Measurements from ENCODE around the gene DNLZ.

The DNLZ gene

GRCh38 chr9:136377341-136378169 is 14.0 kb upstream of the DNLZ start:
- DNase-seq (ENCODE audit: low read depth in 2 of 3, low spot score in 1 of 3), result no peak

DNA sequence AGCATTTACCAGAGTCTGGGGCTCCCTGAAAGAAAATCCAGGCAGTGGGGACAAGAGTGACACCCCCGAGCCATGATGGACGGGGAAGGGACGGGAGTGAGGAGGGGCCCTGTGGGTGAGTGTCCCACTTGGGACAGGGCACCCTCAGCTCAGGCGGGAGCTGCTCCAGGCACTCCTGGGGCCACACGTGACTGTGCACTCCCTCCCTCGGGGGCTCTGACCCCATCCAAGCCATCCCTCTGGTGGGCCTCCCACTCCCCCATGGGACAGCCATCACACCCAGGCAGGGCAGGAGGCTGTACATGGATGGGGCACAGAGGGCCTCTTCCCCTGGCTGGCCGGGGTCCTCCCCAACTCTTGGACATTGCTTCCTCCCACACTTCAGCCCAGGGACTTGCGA is 12.9 kb upstream of the DNLZ start:
- no peak for DNase-seq (ENCODE audit: low read depth in 2 of 3, low spot score in 1 of 3)

DNA sequence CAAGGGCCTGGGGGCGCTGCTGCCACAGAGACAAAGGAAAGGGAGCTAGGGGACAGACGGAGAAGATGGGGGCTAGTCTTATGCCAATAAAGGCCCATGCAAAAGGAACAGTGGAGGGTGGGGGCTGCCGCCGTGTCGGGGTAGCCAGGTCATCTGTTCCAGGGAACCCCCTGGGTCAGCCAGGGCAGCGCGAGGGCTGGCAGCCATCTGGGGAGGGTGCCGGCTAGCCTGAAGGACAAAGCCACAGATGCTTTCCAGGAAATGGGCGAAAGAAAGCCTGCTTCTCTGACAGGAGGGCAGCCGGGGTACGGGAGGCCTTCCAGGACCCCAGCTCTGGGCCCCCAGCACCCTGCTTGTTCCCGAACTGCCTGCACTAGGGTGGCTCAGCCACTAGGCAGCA is 11.6 kb upstream of the DNLZ start:
- no peak for DNase-seq (ENCODE audit: low read depth in 2 of 3, low spot score in 1 of 3)

DNA sequence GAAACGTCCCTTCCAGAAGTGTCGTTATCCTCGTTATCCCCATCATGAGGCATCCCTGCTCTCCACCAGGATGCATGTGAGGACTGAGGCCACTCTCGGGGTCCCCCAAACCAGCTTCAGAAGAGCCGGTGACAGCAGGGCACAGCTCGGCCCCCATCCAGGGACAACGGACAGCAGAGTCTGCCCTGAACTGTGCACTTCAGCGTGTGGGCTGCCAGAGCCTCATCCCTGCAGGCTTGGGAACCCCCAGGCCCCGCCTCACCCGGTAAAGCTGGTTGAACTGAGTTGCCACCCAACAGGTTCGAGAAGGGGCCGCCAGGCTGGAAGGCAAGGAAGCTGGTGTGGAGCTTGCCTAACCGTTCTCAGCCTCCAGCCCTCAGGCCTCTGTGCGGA is 10.6 kb upstream of the DNLZ start:
- DNase-seq (ENCODE audit: low read depth in 2 of 3, low spot score in 1 of 3), result no peak

DNA sequence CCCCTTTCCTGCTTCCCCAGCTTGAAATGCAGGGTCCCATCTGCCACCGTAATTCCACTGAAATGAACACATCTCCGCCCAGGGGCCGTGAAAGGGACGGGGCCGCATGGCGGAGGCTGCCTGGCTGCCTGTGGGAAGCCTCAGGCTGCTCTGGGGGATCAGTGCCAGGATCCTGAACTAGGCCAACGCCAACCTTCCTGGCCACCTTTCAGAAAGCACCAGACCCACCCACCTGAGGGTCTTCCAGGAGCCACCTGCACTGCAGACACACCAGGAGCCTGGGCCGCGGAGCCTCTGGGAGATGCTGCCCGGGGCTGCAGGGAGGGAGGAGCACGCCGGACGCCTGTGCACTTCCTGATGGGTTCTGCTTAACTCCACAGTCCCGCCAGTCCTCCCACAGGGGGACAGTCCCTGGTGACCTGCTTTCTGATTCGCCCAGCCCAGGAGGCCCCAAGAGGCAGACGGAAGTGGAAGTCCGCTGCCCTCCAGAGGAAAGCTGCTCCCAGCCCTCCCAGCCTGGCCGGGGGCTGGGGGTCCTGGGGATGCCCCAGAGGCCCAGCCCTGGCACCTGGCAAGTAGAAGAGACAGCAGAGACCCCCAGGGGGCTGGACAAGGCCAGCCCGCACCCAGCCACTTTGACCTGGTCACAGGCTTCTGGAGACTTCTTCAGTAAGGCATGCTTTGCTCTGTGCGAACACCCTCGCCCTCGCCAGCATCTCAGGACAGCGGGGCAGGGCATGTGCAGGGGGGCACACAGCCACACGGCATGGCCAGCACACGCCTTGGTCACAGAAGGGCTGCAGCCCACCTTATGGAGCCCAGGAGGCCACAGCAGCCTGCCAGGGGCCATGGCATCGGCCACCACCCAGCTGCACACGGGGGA is 10.0 kb upstream of the DNLZ start, which contains the start of gene CARD9:
CARD9 (minus strand) TSS at position 370 of the 883 bp plus-strand sequence. CDS start 1,591 bp downstream, outside the sequence.
- DNase-seq (ENCODE audit: low read depth in 2 of 3, low spot score in 1 of 3), result no peak

DNA sequence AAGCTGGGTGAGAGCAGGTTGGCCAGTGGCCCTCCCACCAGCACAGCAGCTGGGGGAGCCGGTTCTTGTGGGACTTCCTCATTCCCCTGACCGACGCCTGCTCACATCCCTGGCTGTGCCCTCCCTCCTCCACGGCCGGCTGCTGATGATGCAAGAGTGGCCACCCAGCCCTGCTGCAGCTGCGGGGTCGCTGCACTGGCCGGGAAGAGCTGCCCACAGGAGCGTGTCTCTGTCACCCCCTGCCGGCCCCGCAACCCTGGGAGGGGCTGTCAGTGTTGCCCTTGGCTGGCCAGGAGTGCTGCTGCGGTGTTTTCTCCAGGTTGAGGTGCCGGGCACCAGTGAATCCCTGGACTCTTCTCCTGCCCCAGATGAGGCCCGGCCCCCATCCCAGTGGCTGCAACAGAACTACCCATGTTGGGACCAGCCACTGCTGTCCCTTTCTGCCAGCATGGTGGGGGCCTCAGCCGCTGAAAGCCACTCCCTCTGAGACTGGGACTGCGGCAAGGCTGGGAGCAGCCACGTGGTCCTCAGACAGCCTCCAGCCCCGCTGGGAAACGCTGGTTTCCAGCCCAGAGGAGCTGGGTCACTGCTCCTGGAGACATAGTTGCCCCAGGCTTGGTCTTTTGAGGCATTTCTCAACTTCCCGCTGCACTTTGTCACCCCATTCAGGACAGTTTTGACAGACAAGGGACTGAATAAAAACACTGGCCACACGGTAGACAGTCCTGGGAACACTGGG is 9.2 kb upstream of the DNLZ start:
- DNase-seq (ENCODE audit: low read depth in 2 of 3, low spot score in 1 of 3), result no peak

DNA sequence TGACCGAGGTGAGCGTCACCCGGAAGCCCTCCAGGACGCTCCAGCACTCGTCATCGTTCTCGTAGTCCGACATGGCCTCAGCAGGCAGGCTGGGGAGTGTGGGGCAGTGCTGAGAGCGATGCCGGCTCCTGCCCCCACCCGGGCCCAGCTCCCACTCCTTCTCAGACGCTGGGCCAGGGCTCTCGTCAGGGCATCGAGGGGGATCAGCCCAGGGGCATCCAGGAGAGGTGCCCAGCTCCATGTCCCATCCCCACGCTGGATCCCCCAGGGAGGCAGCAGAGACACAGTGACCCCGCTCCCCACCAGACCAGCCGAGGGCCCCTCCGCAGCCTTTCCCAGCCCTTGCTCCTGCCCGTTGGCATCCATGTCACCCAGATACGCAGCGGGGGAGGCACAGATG is 8.5 kb upstream of the DNLZ start:
- no peak for DNase-seq (ENCODE audit: low read depth in 2 of 3, low spot score in 1 of 3)

- DNase-seq (ENCODE audit: low read depth in 2 of 3, low spot score in 1 of 3), result no peak
These were observed 8.0 kb upstream of the DNLZ start for GRCh38 chr9:136371533-136371880.

DNA sequence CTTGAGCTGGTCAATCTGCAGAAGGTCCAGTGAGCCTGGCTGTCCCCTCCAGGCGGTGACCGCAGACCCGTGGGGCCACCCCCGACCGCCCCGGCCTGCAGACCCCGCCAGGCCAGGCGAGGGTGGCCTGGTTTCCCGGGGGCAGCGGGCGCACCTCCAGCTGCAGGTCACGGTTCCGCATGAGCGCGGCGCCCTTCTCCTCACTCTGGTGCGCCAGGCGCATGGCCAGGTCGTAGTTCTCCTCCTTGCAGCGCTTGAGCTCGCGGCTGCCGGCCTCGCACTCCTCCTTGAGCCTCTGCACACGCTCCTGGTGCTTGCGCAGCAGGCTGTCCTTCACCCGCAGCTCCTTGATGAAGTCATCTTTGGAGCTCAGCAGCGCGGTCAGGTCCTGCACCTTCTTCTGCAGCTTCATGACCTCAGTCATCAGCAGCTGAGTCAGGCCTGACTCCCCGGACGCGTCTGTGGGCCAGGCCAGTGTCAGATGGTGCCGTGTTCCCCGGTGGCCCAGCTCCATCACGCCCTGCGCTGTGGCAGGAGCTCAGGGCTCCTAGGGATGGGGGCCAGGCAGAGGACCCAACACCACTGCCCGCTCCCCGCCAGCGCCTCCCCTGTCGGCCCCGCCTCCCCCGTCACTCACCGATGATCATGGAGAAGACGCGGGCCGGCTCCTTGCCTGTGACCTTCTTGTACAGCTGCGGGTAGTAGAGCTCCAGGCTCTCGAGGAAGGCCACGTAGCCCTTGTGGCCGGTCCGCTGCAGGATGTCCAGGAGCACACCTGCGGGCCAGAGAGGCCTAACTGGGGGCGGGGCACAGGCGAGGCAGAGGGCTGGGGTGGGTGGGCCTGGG is 7.4 kb upstream of the DNLZ start:
- no peak for DNase-seq (ENCODE audit: low read depth in 2 of 3, low spot score in 1 of 3)

DNA sequence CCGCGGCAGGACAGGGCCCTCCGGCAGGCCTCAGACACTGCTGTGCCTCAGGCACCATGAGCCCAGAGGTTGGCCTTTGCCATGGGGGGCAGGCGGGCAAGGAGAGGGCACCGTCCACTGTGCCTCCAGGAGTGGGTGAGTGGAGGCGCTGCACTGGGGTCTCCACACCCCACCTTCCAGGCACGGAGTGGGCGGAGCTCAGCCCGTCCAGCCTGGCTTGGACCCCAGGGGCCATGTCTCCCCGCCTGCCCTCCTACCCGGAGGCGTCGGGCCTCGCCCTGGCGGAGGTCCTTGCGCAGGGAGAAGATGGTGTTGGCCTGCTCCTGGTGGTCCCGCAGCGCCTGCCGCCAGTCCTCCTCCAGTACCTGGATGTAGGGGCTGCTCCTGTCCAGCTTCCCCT is 6.5 kb upstream of the DNLZ start:
- DNase-seq (ENCODE audit: low read depth in 2 of 3, low spot score in 1 of 3), result no peak

- DNase-seq (ENCODE audit: low read depth in 2 of 3, low spot score in 1 of 3), result no peak
These were observed 4.6 kb upstream of the DNLZ start for GRCh38 chr9:136368190-136368589.

DNA sequence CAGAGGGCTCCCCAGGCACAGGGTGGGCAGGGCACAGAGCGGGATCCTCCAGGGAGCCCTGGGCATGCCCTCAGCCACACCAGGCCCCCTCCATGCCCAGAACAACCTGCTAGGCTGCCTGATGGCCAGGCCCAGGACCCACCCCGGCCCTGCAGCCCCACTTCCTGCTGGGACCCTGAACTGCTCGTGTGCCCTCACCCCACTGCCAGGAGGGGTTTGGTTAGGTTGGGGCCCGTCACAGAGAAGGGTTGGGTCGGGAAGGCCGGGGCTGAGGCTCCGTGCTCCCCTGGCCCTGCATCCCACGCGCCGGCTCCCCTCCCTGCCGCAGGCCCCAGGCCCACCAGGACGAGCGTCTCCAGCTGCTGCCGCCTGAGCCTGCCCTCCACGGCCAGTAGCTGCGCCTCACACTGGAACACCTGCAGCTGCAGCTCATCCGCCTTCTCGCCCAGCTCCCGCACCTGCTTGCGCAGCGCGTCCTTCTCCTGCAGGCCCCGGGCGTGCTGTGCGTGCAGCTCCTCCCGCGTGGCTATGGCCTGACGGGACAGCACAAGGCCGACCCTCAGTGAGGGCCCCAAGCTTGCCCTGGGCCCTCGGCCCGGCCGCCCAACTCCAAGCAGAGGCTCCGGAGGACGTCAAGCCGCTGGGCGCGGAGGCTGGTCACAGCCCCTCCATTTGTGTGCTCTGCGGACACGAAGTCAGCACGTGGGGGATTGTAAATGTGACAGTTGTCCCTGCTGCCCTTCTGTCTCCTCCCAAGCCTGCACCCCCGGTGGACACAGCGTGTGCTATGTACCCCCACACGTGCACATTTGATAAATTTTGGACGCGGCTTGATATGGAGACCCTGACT is 4.0 kb upstream of the DNLZ start:
- no peak for DNase-seq (ENCODE audit: low read depth in 2 of 3, low spot score in 1 of 3)

GRCh38 chr9:136366826-136367225 is 3.3 kb upstream of the DNLZ start:
- no peak for DNase-seq (ENCODE audit: low read depth in 2 of 3, low spot score in 1 of 3)

- DNase-seq (ENCODE audit: low read depth in 2 of 3, low spot score in 1 of 3), result no peak
These were observed 2.3 kb upstream of the DNLZ start for GRCh38 chr9:136365775-136366222.

GRCh38 chr9:136364942-136365774 is 1.6 kb upstream of the DNLZ start:
- no peak for DNase-seq (ENCODE audit: low read depth in 2 of 3, low spot score in 1 of 3)

- no peak for DNase-seq (ENCODE audit: low read depth in 2 of 3, low spot score in 1 of 3)
These were observed 605 bp upstream of the DNLZ start for GRCh38 chr9:136363949-136364748.

GRCh38 chr9:136362450-136362784 is 1.1 kb downstream of the DNLZ start:
- DNase-seq (ENCODE audit: low read depth in 2 of 3, low spot score in 1 of 3), result no peak

Measured in stimulated activated CD4-positive, alpha-beta T cell treated with anti-CD3 and anti-CD28 coated beads, Interleukin-12 subunit alpha, Interleukin-12 subunit beta, amount 100 ng/mL, for 48 hours (primary cell).